GM19468 (cell line): Measurements from ENCODE around the gene IL15RA.
"Not testable (repeated sequence)": the region's sequence is repeated elsewhere in the genome, so short reads cannot be mapped to it uniquely, and the experiment has no call there.

Experiments
- ATAC-seq: cut with Tn5 transposase; IDR thresholded peaks from one replicate; pipeline ENCODE4 v1.9.1; 2021; ENCODE audit warnings: mild to moderate bottlenecking, moderate library complexity, moderate number of reproducible peaks; ENCODE audit not compliant: unreplicated experiment; ENCODE audit errors: extremely low read depth

Gene IL15RA

DNA sequence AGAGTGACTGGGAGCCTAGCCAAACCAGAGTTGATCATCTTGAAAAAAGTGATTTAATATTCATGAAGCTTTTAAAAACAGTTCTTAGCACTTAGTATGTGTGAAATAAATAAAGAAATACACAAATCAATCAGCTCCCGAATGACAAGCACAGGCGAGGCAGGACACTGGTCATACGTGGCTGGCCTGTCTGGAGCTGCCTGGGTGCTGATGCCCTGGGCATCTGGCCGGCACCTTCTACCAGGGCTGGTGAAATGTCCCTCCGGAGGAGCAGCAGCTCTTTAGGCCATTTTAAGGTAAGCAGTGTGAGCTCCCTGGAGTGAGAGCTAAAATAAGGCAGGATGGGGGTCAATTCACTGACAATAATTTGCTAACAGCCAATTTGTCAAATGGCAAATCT, 23.7 kb downstream of the IL15RA start:
- no peak for ATAC-seq

DNA sequence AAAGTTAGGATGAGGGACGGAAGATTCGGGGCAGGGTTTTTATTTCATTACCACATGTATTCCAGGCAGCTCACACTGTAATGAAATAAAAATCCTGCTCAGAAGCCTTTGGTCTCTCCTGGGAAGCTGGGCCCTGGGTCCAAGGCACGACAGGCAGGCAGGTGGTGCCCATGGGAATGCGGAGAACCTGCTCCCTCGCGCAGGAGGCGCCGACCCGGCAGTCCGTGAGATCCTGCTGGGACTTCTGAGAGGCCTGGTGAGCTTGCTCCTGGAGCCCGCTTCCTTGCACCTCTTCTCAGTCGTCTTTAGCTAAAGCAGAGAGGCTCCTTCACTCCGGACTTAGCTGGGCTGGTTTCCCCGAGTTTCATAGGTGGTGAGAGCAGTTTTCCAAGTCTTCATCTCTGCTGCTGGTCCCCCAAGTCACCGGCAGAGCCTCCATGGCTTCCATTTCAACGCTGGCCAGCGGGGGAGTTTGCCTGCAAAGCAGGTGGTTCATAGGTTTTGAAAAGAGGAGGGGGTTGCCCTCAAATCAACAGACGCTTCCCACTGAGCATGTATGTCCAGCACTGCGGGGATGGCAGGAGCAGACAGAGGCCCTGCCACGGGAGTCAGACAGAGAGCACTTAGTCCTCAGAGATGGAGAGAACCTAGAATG, 24.5 kb downstream of the IL15RA start:
- ATAC-seq = no peak

DNA sequence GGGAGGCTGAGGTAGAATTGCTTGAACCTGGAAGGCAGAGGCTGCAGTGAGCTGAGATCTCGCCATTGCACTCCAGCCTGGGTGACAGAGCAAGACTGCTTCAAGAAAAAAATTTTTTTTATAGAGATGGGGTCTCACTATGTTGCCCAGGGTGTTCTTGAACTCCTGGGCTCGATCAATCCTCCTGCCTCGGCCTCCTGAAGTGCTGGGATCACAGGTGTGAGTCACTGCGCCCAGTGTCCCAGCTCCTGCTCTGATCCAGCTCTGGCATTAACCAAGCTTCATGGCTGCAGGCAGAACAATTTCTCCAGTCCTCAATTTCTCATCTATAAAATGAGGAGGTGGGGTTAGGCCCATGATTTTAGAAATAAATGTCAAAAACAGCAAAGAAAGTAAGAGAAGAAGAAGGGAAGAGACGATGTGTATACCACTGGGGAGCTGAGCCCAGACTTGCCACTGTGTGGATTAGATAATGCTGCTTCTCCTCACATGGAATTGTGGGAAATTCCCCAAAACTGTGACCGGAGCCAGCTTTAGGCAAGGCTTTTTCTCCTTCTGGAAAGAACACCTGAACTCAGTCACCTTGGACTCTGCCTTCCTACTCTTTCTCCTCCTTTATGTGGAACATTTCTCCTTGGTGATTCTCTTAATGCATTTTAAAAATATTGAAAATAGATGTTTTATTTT, 25.5 kb downstream of the IL15RA start:
- no peak for ATAC-seq

DNA sequence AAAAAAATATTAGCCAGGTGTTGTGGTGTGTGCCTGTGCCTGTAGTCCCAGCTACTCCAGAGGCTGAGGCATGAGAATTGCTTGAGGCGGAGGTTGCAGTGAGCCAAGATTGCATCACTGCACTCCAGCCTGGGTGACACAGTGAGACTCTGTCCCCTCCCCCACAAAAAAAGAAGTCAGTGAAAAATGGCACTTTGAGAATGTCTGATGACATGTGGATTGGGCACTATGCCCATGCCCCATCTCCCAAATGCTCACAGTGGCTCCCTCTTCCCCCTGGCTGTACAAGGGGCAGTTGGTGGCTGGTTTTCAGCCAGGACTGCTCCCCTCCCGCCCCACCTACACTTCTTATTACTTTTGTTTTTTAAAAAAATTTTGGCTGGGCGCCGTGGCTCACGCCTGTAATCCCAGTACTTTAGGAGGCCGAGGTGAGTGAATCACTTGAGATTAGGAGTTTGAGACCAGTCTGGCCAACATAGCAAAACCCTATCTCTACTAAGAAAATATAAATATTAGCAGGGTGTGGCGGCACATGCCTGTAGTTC, 26.1 kb downstream of the IL15RA start:
- ATAC-seq = no peak

DNA sequence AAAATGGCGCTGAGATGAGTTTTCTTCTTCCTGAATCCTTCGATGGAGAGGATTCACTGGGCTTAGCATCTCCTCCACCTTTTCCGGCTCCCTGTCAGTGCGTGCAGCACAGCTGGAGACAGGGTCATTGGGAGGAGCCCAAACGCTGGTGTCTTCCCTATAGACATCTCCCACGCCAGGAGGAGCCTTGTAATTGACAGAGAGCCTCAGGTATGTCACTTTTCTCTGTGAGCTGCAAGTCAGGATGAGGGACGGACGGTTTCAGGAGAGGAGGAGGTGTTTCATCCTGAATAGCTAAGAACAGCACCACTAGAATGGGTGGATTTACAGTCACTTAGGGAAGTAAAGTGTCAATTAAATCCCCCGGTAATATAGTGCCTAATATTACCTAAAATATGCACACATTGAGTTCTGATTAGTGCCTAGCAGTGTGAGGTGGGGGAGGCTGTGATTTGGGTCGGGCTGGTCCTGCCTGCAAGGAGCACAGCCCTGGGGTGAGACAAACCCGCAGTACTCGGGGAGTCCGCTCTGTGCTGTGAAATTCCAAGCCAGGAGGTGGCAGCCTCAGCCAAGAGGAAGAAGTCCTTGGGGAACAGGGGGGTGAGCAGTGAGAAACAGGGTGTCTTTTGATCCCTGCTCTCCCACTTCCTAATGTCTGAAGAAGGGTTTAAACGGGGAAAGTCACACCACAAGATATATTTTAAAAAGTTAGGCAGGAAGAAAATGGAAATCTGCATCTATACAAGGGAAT, 28.2 kb downstream of the IL15RA start:
- no peak for ATAC-seq

DNA sequence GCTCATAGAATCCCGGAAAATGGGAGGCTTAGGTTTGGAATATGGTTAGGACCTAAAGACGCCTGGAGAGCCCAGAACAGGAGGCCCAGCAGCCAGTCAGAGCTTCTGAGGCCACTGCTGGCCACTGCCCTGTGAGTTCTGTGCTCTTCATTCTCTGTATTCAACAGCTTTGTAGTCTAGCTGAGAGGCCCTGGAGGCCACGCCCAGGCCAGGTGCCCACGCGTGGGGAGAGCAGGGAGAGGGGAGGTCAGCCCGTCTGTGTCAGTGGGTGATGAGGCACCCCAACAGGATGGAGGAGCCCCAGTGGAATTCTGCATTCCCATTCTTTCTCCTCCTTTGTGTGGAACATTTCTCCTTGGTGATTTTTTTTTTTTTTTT, 29.1 kb downstream of the IL15RA start:
- no peak for ATAC-seq

DNA sequence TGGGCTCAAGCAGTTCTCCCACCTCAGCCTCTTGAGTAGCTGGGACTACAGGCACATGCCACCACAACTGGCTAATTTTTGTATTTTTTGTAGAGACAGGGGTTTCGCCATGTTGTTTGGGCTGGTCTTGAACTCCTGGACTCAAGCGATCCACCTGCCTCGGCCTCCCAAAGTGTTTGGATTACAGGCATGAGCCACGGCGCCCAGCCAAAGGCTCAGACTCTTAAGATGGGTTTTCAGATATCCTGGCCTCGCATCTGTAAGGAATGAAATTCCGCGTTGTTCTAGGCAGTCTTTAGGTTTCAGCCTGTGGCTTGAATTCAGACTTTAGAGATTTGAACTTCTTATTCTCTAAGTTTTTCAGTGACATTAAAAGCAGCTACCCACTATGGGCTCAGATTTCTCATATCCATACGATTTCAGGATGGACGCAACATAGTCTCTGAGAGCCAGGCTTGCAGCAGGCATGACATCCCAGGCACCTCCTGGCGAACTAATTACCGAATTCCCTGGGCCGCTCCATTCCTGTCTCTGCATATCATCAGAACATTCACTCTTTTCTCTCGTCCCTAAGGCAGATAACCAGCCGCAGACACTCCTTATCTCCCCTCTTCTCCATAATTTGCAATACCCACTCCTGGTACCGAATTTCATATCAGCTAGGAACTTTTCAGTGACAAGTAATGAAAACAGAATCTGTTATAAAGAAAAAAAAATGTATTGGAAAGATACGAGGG, 29.7 kb downstream of the IL15RA start:
- no peak for ATAC-seq

DNA sequence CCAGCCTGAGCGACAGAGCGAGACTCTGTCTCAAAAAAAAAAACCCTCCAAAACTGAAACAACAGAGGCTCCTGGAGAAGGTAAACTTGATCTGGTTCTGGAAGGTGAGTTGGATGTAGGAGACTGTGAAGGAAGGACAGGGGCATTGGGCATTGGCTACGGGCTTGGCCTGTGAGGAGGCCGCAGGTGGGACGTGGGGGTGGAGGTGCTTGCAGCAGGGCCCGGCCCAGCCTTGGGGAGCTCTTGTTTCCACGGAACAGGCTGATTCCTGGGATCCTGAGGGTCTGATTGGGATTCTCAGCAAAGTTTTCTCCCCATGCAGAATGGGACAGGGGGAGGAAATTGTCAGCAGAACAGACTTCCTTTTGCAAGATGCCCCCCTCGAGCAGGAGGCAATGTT, 30.6 kb downstream of the IL15RA start:
- ATAC-seq = no peak

DNA sequence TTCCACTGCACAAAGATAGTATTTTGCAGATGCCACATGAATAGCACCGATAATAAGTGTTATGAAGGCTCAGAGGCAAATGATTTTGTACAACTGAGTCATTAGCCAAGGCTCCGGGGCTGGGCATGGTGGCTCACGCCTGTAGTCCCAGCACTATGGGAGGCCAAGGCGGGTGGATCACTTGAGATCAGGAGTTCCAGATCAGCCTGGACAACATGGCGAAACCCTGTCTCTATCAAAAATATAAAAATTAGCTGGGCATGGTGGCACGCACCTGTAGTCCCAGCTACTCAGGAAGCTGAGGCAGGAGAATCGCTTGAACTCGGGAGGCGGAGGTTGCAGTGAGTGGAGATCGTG, 30.9 kb downstream of the IL15RA start:
- ATAC-seq = not testable (repeated sequence)

DNA sequence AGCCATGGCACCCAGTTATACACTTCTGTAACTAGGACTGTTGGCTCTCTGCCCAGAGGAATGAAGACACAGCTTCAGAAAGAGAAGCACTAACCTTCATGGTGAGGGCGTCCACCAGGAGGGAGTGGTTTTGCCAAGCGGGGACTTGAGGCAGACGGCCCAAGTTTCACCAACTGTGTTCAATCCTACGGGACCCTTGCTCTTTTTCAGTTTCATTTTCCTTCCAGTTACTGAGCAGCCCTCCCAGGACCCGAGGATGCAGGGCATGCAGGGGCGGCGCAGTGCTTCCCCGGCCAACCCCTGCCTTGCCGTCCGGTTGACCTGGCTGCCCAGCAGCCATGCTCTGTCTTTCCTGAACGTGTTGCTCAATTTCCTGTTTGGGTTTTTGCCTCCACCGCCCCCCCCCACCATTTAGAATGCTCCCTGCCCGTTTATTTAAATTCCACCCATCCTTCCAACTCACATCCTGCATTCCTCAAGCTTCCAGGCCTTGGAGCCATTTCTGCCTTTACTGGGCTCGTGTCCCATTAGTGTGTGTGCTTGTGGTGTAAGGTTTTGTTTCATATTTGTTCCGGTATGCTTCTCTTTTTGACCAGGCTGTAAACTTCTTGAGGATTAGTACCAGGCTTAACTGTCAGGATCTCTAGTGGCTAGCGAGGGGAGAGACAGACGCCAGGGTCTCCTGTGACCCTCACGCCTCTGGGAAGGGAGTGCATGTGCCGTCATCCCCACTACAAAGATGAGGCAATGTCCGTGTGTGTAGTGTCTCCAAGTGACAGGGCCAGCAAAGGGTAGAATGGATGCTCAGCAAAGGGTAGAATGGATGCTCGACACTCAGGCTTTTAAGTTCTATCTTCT, 31.6 kb downstream of the IL15RA start:
- no peak for ATAC-seq

DNA sequence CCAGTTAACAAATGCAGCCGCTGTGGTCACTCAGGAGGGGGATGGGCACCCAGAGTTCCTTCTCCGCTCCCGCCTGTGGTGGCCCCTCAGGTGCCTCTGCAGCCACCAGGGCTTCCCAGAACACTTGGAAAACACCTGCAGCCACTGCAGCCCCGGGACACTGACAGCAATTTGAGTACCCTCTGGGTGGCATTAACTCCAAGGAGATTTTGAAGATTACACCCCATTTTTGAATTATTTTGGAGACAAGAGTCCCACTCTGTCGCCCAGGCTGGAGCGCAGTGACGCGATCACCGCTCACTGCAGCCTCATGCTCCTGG, 32.2 kb downstream of the IL15RA start:
- ATAC-seq = no peak

DNA sequence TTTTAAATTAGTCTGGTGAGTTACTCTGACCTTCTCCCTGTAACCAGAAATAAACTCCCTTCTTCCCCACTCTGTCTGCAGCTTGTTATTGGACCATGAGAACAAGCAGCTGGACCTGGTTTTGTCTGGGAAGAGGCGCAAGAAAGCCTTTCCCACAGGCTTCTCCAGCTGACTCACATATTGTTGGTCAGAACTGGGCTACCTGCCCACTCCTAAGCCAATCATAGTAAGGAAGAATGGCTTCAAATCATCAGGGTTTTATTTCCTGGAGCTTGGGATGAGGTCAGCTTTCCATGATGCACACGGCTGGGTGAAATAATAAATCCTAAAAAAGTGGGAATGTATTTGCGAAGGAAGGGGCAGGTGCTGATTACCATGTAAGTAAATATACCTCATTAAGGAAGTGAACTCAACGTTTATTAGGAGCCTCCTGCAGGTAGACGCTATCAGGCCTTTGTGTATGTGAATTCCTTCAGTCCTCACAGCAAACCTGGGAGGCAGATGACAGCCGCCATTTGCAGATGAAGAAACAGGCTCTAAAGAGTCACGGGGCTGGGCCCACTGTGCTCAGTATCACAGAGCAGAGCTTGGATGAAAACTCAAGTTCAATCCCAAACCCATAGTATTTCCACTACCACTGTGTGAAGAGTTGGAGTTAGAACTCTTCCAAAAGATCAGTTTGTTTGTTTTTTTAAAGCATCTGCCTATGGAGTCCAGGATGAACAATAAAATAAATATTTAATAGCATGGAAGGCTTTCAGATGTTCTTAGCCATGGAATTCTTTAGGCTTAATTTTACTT, 32.8 kb downstream of the IL15RA start:
- ATAC-seq = no peak

DNA sequence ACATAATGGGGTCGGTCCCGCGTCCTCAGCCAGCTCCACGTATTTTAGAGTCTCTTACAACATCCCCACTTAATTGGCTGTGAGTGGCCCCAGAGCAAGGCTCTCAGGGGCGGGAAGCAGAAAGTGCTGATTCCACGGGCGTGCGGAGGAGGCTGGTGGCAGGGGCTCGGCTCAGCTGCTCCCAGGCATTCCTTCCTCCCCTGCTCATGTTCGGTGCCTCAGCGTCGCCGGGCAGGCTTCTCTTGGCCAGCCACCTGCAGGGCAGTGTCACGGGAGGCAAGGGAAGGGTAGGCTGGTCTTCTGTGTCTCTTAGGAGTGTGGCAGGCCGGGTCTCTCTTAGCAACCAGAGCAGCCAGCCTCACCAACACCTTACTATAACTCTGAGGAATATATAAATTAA, 33.8 kb downstream of the IL15RA start:
- ATAC-seq = no peak

DNA sequence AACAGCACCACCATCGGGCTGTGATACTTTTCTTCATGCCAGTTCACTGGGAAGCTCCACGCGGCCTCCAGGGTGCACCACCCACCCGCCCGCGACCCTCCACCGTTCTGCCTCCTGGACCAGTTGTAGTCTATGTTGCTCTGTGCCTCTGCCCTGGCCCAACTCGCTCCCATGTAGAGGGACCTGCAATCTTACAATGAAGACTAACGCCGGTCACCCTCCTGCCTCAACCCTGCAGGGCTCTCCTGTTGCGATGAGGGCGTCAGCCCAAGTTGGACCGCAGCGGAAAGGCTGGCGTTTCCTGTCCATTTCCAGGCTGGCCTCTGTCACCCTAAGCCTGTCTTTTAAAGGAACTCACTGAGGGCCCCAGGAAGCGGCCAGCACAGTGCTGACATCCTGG, 34.9 kb downstream of the IL15RA start:
- no peak for ATAC-seq

DNA sequence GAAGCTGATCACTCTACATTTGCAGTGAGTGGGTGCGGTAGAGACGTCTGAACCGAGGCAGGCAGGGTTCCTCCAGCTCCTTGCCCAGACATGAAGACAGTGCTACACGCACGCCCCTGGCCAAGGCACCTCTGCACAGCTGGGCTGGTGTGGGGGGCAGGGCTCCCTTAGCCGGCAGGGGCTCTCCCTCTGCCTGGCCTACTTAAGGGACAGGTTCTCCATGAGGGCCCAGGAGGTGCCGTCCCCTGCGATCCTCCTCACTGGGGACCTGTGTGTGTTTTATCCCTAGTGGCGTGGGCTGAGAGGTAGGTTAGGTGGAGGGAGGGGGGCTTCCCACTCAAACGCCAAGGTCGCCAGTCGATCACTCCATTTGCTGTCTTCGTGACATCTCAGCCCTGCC, 35.3 kb downstream of the IL15RA start:
- no peak for ATAC-seq

DNA sequence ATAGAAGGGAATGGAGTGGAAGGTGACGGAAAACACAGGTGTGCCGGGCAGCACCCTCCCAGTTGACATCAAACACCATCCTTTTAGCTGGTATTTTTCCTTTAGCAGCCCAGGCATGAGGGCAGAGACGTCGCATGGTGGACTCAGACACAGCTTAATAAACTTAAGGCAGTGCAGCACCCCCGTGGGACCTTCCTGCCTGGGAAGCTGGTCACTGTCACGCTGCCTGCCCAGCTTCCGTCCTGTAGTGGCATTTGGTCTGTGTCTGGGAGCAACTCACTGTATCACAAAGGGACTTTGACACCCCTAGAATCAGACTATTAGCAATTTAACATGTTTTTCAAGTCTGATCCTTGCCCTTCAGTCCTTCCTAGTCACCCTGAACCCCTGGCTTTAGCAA, 35.8 kb downstream of the IL15RA start:
- ATAC-seq = no peak

DNA sequence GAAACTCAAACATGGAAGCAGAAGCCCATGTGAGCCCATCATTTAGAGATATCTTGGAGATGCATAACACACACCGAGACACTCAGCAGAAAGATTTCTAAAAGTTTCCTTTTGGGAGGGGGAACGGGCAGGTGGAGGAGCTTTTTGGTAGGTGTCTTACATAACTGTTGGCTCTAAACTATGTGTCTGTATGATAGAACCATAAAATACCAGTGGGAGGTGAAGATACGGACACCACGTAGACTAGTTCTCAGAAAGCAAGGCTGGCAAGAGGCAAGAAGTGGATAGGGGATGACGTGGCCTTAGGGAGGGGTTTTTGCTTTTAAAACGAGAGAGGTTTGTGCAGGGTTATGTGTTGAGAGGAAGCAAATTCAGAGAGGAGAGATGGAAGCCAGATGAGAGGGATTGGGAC, 36.5 kb downstream of the IL15RA start:
- no peak for ATAC-seq

DNA sequence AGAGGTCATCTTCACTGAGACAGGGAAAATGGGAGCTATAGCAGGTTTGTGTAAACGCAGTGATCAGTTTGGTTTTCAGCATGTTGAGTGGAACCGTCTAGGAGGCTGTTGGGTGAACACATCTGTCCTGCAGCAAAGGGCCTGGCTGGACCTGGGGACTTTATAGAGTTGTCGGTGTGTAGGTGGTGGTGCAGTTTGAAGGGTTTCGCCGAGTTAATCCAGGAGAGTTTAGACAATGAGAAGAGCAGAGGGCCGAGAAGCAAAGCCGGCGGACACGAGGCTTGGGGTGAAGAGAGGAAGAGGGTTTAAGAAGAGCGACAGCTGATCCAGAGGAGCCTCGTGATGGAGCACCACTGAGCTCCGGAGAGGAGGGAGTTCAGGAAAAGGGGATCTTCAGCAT, 39.1 kb downstream of the IL15RA start:
- ATAC-seq = no peak

DNA sequence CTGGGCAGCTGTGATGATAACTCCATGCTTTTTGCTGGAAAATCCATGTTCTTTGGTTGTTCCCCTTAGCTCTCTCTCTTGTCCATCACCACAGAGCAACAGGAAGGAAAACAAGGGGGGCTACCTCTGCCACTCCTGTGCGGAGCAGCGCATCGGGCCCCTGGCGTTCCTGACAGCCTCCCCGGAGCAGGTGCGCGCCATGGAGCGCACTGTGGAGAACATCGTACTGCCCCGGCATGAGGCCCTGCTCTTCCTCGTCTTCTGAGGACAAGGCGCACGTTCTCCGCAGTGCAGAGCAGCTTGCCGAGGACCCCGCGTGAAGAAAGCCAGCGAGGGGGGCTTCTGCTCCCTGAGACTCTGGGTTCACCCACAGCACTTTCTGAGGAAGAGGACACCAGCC, 40.3 kb downstream of the IL15RA start:
- ATAC-seq = no peak
